Neural progenitor cell (in vitro differentiated cells): ENCODE data around the gene PAK1.

Experiments used
- EZH2 ChIP-seq: fragments of 200-600 bp; sonication (generic); IDR thresholded peaks from 2 replicates; pipeline ENCODE4 v1.6.1; 2017; ENCODE audit warnings: antibody characterized with exemption, mild to moderate bottlenecking, moderate library complexity
- EZH2phosphoT487 ChIP-seq: fragments of 200-600 bp; sonication (generic); IDR thresholded peaks from 2 replicates; pipeline ENCODE4 v1.6.1; 2017; ENCODE audit warnings: antibody characterized with exemption
- TF ChIP-seq, protein P1 (sequence below): fragments of 200-600 bp; sonication (generic); IDR thresholded peaks from 2 replicates; pipeline ENCODE4 v1.5.1; 2017; ENCODE audit warnings: antibody characterized with exemption, mild to moderate bottlenecking

DNA sequence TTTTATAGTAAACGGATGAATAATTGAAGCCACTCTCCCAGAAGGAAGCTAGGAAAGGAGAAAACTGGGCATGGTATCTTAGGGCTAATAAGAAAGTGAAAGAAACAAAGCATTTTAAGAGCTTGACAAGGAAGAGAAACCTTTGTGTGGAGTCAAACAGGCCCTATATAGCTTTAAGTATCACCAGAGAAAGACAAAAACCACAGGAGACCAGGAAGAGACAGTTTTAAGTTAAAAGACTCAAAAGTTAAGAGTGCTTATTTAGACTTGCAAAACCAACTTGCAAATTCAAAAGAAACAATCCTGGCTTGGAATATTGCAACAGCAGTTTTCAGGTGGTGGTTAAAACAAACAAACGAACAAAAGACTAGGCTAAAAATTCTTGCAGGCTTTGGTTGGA lies 3.4 kb downstream of the PAK1 start:
- TF ChIP-seq, protein P1, sequence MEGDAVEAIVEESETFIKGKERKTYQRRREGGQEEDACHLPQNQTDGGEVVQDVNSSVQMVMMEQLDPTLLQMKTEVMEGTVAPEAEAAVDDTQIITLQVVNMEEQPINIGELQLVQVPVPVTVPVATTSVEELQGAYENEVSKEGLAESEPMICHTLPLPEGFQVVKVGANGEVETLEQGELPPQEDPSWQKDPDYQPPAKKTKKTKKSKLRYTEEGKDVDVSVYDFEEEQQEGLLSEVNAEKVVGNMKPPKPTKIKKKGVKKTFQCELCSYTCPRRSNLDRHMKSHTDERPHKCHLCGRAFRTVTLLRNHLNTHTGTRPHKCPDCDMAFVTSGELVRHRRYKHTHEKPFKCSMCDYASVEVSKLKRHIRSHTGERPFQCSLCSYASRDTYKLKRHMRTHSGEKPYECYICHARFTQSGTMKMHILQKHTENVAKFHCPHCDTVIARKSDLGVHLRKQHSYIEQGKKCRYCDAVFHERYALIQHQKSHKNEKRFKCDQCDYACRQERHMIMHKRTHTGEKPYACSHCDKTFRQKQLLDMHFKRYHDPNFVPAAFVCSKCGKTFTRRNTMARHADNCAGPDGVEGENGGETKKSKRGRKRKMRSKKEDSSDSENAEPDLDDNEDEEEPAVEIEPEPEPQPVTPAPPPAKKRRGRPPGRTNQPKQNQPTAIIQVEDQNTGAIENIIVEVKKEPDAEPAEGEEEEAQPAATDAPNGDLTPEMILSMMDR, result no peak
- no peak for TF ChIP-seq EZH2
- no peak for TF ChIP-seq EZH2phosphoT487
